ENCODE results near the gene VWC2L. TPM values are rescaled to one million over a fixed set of nuclear protein-coding genes. Genes with fewer than 3 reads are reported as not detected.

Gene VWC2L
- total RNA-seq (2021) (not detected in 2 replicates), Bru-seq, nascent RNA (percentile 8 among the genes with signal in this experiment), BruChase-seq, experiment 1, labeled RNA remaining after a 2-hour chase (percentile 10 among the genes with signal in this experiment), BruChase-seq, experiment 2, labeled RNA remaining after a 6-hour chase (percentile 4 among the genes with signal in this experiment)
- long read RNA-seq, result 0 reads

DNA sequence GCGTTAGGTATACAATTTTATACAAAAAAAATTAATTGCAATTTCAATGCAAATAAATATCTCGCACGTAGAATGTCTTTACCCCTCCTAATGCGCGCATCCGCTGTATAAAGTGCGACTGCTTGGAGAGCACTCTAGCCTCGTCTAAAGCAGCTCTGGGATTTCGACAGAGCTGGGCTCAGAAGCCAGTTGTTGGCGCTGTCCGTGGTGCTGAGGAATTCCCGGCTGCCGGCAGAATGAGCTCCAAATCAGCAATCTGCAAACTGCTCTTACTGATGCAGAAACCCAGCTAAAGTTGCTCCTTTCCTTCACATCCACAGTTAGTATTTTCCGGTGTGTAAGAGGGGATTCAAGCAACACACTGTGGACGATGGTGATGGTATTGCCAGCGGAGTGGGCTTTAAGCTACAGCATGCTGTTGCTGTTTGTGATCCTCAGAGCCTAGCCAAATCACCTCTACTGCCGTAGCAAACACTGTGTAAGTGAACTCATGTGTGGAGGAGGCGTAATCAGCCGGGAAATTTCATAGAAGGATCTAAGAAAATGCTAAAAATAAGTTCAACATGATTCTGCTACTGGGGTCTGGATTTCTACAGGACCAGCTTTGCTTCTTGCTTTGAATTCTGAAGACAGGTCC, at the start of gene VWC2L:
Gene VWC2L (plus strand): TSS at position 137 of the 637 bp plus-strand sequence. CDS start 3,140 bp downstream, outside the sequence.
- TF ChIP-seq, protein P1, sequence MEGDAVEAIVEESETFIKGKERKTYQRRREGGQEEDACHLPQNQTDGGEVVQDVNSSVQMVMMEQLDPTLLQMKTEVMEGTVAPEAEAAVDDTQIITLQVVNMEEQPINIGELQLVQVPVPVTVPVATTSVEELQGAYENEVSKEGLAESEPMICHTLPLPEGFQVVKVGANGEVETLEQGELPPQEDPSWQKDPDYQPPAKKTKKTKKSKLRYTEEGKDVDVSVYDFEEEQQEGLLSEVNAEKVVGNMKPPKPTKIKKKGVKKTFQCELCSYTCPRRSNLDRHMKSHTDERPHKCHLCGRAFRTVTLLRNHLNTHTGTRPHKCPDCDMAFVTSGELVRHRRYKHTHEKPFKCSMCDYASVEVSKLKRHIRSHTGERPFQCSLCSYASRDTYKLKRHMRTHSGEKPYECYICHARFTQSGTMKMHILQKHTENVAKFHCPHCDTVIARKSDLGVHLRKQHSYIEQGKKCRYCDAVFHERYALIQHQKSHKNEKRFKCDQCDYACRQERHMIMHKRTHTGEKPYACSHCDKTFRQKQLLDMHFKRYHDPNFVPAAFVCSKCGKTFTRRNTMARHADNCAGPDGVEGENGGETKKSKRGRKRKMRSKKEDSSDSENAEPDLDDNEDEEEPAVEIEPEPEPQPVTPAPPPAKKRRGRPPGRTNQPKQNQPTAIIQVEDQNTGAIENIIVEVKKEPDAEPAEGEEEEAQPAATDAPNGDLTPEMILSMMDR (conservative IDR thresholded peaks at IDR 0.05), result no peak
- no peak for TF ChIP-seq EZH2 (IDR thresholded peaks at IDR 0.05; ENCODE audit: low read depth)
- H3K4me2 ChIP-seq, result no peak within 1 kb of the TSS
- no peaks in the 10 kb centered on the region for H3K4me1 ChIP-seq (replicated peaks; ENCODE audit: insufficient read depth)
- no peaks in the 10 kb centered on the region for H3F3A ChIP-seq (ENCODE audit: insufficient read depth, low read depth)
- intact Hi-C loops (cut with micrococcal nuclease; ENCODE audit: unreplicated experiment), result loop anchor here (10.0 kb wide), 1 partner anchor 606 kb away; no protein-coding TSS in a partner anchor
- H3K27me3 ChIP-seq (ENCODE audit: insufficient read depth, low read depth), result no peaks in the 10 kb centered on the region
- H3K79me2 ChIP-seq (ENCODE audit: low read depth), result no peaks in the 10 kb centered on the region
- BruUV-seq (replicated peaks), result no TSS peak
- H3K9me3 ChIP-seq (ENCODE audit: insufficient read depth, low read depth), result no peaks in the 10 kb centered on the region
- H3K36me3 ChIP-seq (ENCODE audit: low read depth), result no peaks in the 10 kb centered on the region
- H3K27ac ChIP-seq, result no peak within 1 kb of the TSS
- H4K20me1 ChIP-seq (ENCODE audit: insufficient read depth), result no peaks in the 10 kb centered on the region
- peak; percentile 47 to 75 for DNase-seq
- ChIA-PET CTCF (interaction anchor here (0.5 to 0.9 kb wide), 4 partner anchors 63 to 355 kb away, joined by 3 to 7 read pairs (median 5); no protein-coding TSS in a partner anchor), POLR2A (ENCODE audit: unreplicated experiment) (no interaction called here)
- H2AFZ ChIP-seq, result no peak within 1 kb of the TSS
- H3K4me3 ChIP-seq, result no peak within 1 kb of the TSS
- H3K9me2 ChIP-seq (ENCODE audit: insufficient read depth), result no peaks in the 10 kb centered on the region

- DNase-seq, result no peak
- H3K36me3 ChIP-seq (ENCODE audit: low read depth), result no peaks in the 10 kb centered on the region
- no peaks in the 10 kb centered on the region for H3K79me2 ChIP-seq (ENCODE audit: low read depth)
- H3F3A ChIP-seq (ENCODE audit: insufficient read depth, low read depth), result no peaks in the 10 kb centered on the region
- no peaks in the 10 kb centered on the region for H3K4me1 ChIP-seq (replicated peaks; ENCODE audit: insufficient read depth)
- H2AFZ ChIP-seq, result no peak overlapping the region
- TF ChIP-seq, protein P1 (conservative IDR thresholded peaks at IDR 0.05), result no peak
- no peak for TF ChIP-seq EZH2 (IDR thresholded peaks at IDR 0.05; ENCODE audit: low read depth)
- H3K4me2 ChIP-seq, result no peak overlapping the region
- BruUV-seq (replicated peaks), result no TSS peak
- no peak overlapping the region for H3K27ac ChIP-seq
- intact Hi-C loops (cut with micrococcal nuclease; ENCODE audit: unreplicated experiment), result no loop called here
- CTCF ChIA-PET, result no interaction called here
- no peak overlapping the region for H3K4me3 ChIP-seq
- H4K20me1 ChIP-seq (ENCODE audit: insufficient read depth), result no peaks in the 10 kb centered on the region
- no peaks in the 10 kb centered on the region for H3K9me3 ChIP-seq (ENCODE audit: insufficient read depth, low read depth)
- POLR2A ChIA-PET (ENCODE audit: unreplicated experiment), result no interaction called here
- H3K27me3 ChIP-seq (ENCODE audit: insufficient read depth, low read depth), result no peaks in the 10 kb centered on the region
- H3K9me2 ChIP-seq (ENCODE audit: insufficient read depth), result no peaks in the 10 kb centered on the region
Observed at GRCh38 chr2:214361116-214361515, 49.7 kb upstream of the VWC2L start.

GRCh38 chr2:214365549-214365948, 45.3 kb upstream of the VWC2L start:
- Histone ChIP-seq H2AFZ (no peak overlapping the region), H3K9me2 (ENCODE audit: insufficient read depth) (no peaks in the 10 kb centered on the region), H3F3A (ENCODE audit: insufficient read depth, low read depth) (no peaks in the 10 kb centered on the region), H3K79me2 (ENCODE audit: low read depth) (no peaks in the 10 kb centered on the region), H3K9me3 (ENCODE audit: insufficient read depth, low read depth) (no peaks in the 10 kb centered on the region), H3K27me3 (ENCODE audit: insufficient read depth, low read depth) (no peaks in the 10 kb centered on the region), H3K27ac (no peak overlapping the region), H3K4me3 (no peak overlapping the region), H3K36me3 (ENCODE audit: low read depth) (no peaks in the 10 kb centered on the region), H3K4me2 (no peak overlapping the region), H4K20me1 (ENCODE audit: insufficient read depth) (no peaks in the 10 kb centered on the region), H3K4me1 (replicated peaks; ENCODE audit: insufficient read depth) (no peaks in the 10 kb centered on the region)
- no TSS peak for BruUV-seq (replicated peaks)
- intact Hi-C loops (cut with micrococcal nuclease; ENCODE audit: unreplicated experiment), result no loop called here
- POLR2A ChIA-PET (ENCODE audit: unreplicated experiment), result no interaction called here
- no peak for DNase-seq
- TF ChIP-seq, protein P1 (conservative IDR thresholded peaks at IDR 0.05), result no peak
- no peak for TF ChIP-seq EZH2 (IDR thresholded peaks at IDR 0.05; ENCODE audit: low read depth)
- CTCF ChIA-PET, result no interaction called here
